Endothelial cell of umbilical vein (primary cell): Measurements from ENCODE around the gene MMP23B. TPM values are rescaled to one million over a fixed set of nuclear protein-coding genes. Genes with fewer than 3 reads are reported as not detected.

Experiments used
- BruUV-seq: library from RNA; stranded (reverse); fragments of 400-500 nt; replicated peaks from 2 replicates; lab custom pipeline; 2021; lab: Mats Ljungman, UMichigan
- CTCF ChIA-PET: fragments of 300-600, 350-600 bp; sonication (Branson Sonifier 250); formaldehyde crosslinking; loops from one replicate; lab custom pipeline; 2021; ENCODE audit warnings: antibody characterized with exemption, inconsistent platforms; lab: Charles Lee
- POLR2A ChIA-PET: fragments of 300-600, 350-600 bp; sonication (Branson Sonifier 250); formaldehyde crosslinking; loops from one replicate; lab custom pipeline; 2021; ENCODE audit warnings: antibody characterized with exemption, inconsistent platforms; lab: Charles Lee
- DNase-seq: peaks from one replicate; pipeline ENCODE4 v3.0.0-alpha.2; 2011; ENCODE audit warnings: low read depth, low spot score
- FAIRE-seq: peaks from 2 replicates; lab custom pipeline; 2011; peaks lifted over from hg19 to GRCh38; lab: Jason Lieb, UNC
- H2AFZ ChIP-seq: 2 replicates; pipeline ENCODE4 v1.6.0; 2012; ENCODE audit warnings: low read depth, low read length, control low read depth, inconsistent platforms
- H3K27ac ChIP-seq: 2 replicates; pipeline ENCODE4 v1.5.1; 2011; ENCODE audit warnings: low read depth, mild to moderate bottlenecking, control low read depth, low read length, moderate library complexity; ENCODE audit not compliant: insufficient read depth
- H3K27me3 ChIP-seq, 2 experiments: 2 replicates each; pipeline versions ENCODE4 v1.6.0 to v1.6.1; 2011; ENCODE audit warnings: low read length in 2 of 2, mixed read lengths in 1 of 2; ENCODE audit not compliant: control insufficient read depth in 2 of 2, insufficient read depth in 2 of 2
- H3K36me3 ChIP-seq, 2 experiments: 2 replicates in 1 of 2; 3 replicates in 1 of 2; pipeline ENCODE4 v1.5.1; 2011; ENCODE audit warnings: low read length in 2 of 2, mild to moderate bottlenecking in 1 of 2, moderate library complexity in 1 of 2; ENCODE audit not compliant: control insufficient read depth in 2 of 2, insufficient read depth in 2 of 2; ENCODE audit errors: extremely low read depth in 1 of 2
- H3K4me1 ChIP-seq: 3 replicates; pipeline ENCODE4 v1.5.1; 2011; ENCODE audit warnings: mild to moderate bottlenecking, low read length; ENCODE audit not compliant: control insufficient read depth, insufficient read depth; ENCODE audit errors: extremely low read depth
- H3K4me2 ChIP-seq: 2 replicates; pipeline ENCODE4 v1.6.1; 2011; ENCODE audit warnings: low read length, control low read depth, mixed read lengths; ENCODE audit not compliant: insufficient read depth
- H3K4me3 ChIP-seq, 3 experiments: fragments of 200-600 bp in 1 of 3; sonication (generic), shearing (Covaris generic) in 1 of 3; replicated peaks in 1 of 3; 2 replicates each; pipeline ENCODE4 v1.5.1; 2011 to 2016; ENCODE audit warnings: control low read depth in 3 of 3, low read length in 3 of 3, mild to moderate bottlenecking in 2 of 3, inconsistent platforms in 1 of 3, low read depth in 1 of 3, moderate library complexity in 1 of 3; ENCODE audit not compliant: insufficient read depth in 1 of 3
- H3K79me2 ChIP-seq: 2 replicates; pipeline ENCODE4 v1.6.0; 2012; ENCODE audit warnings: low read length, inconsistent platforms; ENCODE audit not compliant: control insufficient read depth, insufficient read depth
- H3K9ac ChIP-seq: replicated peaks from 2 replicates; pipeline ENCODE3; 2011; ENCODE audit warnings: low read length, control low read depth; ENCODE audit not compliant: insufficient read depth; ENCODE audit errors: extremely low read depth
- H3K9me1 ChIP-seq: replicated peaks from 3 replicates; pipeline ENCODE4 v1.6.0; 2011; ENCODE audit warnings: mild to moderate bottlenecking, low read length; ENCODE audit not compliant: control insufficient read depth, insufficient read depth; ENCODE audit errors: extremely low read depth
- H3K9me3 ChIP-seq: replicated peaks from 2 replicates; pipeline ENCODE4 v1.5.1; 2012; ENCODE audit warnings: low read length, inconsistent platforms; ENCODE audit not compliant: control insufficient read depth, insufficient read depth
- H4K20me1 ChIP-seq: replicated peaks from 2 replicates; pipeline ENCODE3; 2011; ENCODE audit warnings: mild to moderate bottlenecking, low read length; ENCODE audit not compliant: control insufficient read depth, insufficient read depth; ENCODE audit errors: extremely low read depth
- EZH2 ChIP-seq: IDR thresholded peaks from 2 replicates; pipeline ENCODE4 v1.6.1; 2012; ENCODE audit warnings: borderline replicate concordance, low read depth, mild to moderate bottlenecking, moderate library complexity, low read length, inconsistent platforms; ENCODE audit not compliant: severe bottlenecking
- FOS ChIP-seq: IDR thresholded peaks from 2 replicates; pipeline ENCODE4 v1.6.1; 2011; ENCODE audit warnings: mild to moderate bottlenecking, low read length, moderate library complexity, borderline replicate concordance; ENCODE audit not compliant: insufficient read depth
- GATA2 ChIP-seq: IDR thresholded peaks from 2 replicates; pipeline ENCODE4 v1.7.0; 2011; ENCODE audit warnings: low read depth, mild to moderate bottlenecking, moderate library complexity, mixed read lengths, low read length; ENCODE audit not compliant: insufficient read length, insufficient read depth
- dilution Hi-C: fragments of 300-500 bp; cut with MboI; formaldehyde crosslinking; loops from one replicate; pipeline ENCODE4 v1.15.0; 2019; ENCODE audit warnings: low sequenced_read_pairs; ENCODE audit not compliant: extremely low pct_ligation_motif_present
- intact Hi-C: fragments of 100-400 bp; cut with micrococcal nuclease; formaldehyde crosslinking; loops from one replicate; pipeline ENCODE4 v1.10.0; 2022
- polyA plus RNA-seq, 4 experiments: library from polyadenylated mRNA; depleted of rRNA in 3 of 4; stranded (reverse) in 3 of 4; unstranded in 1 of 4; fragments of >200 nt; gene quantifications; 2 replicates each; pipeline versions ENCODE4 v1.2.1 to v1.2.3, GENCODE V29; 2011 to 2012; ENCODE audit warnings: missing spikeins in 1 of 4
- total RNA-seq: library from RNA; stranded (reverse); gene quantifications from 2 replicates; pipeline ENCODE4 v1.2.3, GENCODE V29; 2021
- TF ChIP-seq, protein P1 (sequence below), 2 donors: IDR thresholded peaks; 1 replicate in 1 of 2; 2 replicates in 1 of 2; pipeline ENCODE4 v1.5.1; 2011; ENCODE audit warnings: low read length in 2 of 2, mild to moderate bottlenecking in 2 of 2, moderate library complexity in 2 of 2, control low read depth in 1 of 2, inconsistent platforms in 1 of 2, low read depth in 1 of 2; ENCODE audit not compliant: insufficient read depth in 1 of 2; ENCODE audit errors: extremely low read depth in 1 of 2

MMP23B gene
- total and polyA plus RNA-seq, 2 donors (not counting 3 experiments of a cell fraction or from before 2014, with no cell fraction given), result 0.62 to 5.3 TPM

DNA sequence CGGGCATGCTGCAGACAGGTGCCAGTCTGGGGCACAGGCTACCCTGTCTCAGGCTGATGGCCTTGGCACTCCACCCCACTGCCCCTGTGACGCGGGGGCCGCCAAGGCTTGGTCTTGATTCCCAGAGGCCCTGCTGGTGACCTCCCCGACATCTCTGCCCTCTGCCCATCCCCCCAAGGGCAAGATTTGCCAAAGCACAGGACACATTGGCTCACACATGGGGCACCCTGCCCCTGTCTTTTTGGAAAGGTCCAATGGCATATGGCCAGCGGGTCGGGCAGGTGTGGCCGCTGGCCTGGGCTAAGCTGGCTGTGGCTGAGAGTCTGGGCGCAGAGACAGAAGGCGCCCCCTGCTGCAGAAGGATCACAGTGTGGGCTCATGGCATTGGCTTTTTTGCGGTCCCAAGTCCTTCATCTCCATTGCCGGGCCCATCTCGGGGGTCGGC lies 12.0 kb upstream of the MMP23B start:
- intact Hi-C loops (loop anchor here (5.0 kb wide), 1 partner anchor 108 kb away; the partner anchor contains the start of gene ATAD3A), dilution Hi-C loops (no loop called here)
- no peak overlapping the region for H3K4me2 ChIP-seq
- H3K36me3 ChIP-seq, result peaks cover 0 to 2% of the 10 kb centered on the region in 2 experiments
- ChIA-PET CTCF (interaction anchor here (1.2 kb wide), 1 partner anchor 10 kb away, joined by 3 read pairs; no protein-coding TSS in a partner anchor), POLR2A (no interaction called here)
- TF ChIP-seq, protein P1, sequence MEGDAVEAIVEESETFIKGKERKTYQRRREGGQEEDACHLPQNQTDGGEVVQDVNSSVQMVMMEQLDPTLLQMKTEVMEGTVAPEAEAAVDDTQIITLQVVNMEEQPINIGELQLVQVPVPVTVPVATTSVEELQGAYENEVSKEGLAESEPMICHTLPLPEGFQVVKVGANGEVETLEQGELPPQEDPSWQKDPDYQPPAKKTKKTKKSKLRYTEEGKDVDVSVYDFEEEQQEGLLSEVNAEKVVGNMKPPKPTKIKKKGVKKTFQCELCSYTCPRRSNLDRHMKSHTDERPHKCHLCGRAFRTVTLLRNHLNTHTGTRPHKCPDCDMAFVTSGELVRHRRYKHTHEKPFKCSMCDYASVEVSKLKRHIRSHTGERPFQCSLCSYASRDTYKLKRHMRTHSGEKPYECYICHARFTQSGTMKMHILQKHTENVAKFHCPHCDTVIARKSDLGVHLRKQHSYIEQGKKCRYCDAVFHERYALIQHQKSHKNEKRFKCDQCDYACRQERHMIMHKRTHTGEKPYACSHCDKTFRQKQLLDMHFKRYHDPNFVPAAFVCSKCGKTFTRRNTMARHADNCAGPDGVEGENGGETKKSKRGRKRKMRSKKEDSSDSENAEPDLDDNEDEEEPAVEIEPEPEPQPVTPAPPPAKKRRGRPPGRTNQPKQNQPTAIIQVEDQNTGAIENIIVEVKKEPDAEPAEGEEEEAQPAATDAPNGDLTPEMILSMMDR (IDR thresholded peaks at IDR 0.05; ENCODE audit: extremely low read depth in 1 of 2, insufficient read depth in 1 of 2, low read depth in 1 of 2, low read length in 2 of 2), result peak in 1 of 2 donors; percentile 33
- TF ChIP-seq GATA2, result no peak
- H3K27ac ChIP-seq, result no peak overlapping the region
- BruUV-seq, result no TSS peak
- DNase-seq (no peak), FAIRE-seq (no peak)
- peaks cover 6% of the 10 kb centered on the region for H3K4me1 ChIP-seq
- H2AFZ ChIP-seq, result no peak overlapping the region
- no peaks in the 10 kb centered on the region for H3K27me3 ChIP-seq
- peaks cover 3% of the 10 kb centered on the region for H3K79me2 ChIP-seq
- H3K9me3 ChIP-seq, result no peaks in the 10 kb centered on the region
- H4K20me1 ChIP-seq, result no peaks in the 10 kb centered on the region
- H3K4me3 ChIP-seq, result no peak overlapping the region
- H3K9ac ChIP-seq, result no peak overlapping the region
- H3K9me1 ChIP-seq, result no peaks in the 10 kb centered on the region

GRCh38 chr1:1620433-1621139 lies 11.4 kb upstream of the MMP23B start:
- Histone ChIP-seq H3K4me3 (no peak overlapping the region), H3K36me3 (peaks cover 0 to 2% of the 10 kb centered on the region in 2 experiments), H3K27ac (no peak overlapping the region), H3K4me2 (no peak overlapping the region), H3K9ac (no peak overlapping the region), H3K9me1 (no peaks in the 10 kb centered on the region), H3K9me3 (no peaks in the 10 kb centered on the region), H3K4me1 (peaks cover 5% of the 10 kb centered on the region), H3K27me3 (no peaks in the 10 kb centered on the region), H4K20me1 (no peaks in the 10 kb centered on the region), H3K79me2 (peaks cover 3% of the 10 kb centered on the region), H2AFZ (no peak overlapping the region)
- ChIA-PET POLR2A (no interaction called here), CTCF (no interaction called here)
- TF ChIP-seq FOS (no peak), EZH2 (no peak)
- no peak for DNase-seq
- intact Hi-C loops, result no loop called here
- dilution Hi-C loops, result no loop called here
- no peak for FAIRE-seq
- no TSS peak for BruUV-seq
